Measurements from ENCODE around the gene PEX16. TPM values are rescaled to one million over a fixed set of nuclear protein-coding genes. Genes with fewer than 3 reads are reported as not detected.
A peak's percentile ranks its signal among the peaks of the same experiment; 100 is the strongest.

The PEX16 gene
- total and polyA plus RNA-seq, 2 of the 13 experiments (the other 11 are each of a cell fraction or from before 2014, with no cell fraction given), result 12.5 to 21.8 TPM

DNA sequence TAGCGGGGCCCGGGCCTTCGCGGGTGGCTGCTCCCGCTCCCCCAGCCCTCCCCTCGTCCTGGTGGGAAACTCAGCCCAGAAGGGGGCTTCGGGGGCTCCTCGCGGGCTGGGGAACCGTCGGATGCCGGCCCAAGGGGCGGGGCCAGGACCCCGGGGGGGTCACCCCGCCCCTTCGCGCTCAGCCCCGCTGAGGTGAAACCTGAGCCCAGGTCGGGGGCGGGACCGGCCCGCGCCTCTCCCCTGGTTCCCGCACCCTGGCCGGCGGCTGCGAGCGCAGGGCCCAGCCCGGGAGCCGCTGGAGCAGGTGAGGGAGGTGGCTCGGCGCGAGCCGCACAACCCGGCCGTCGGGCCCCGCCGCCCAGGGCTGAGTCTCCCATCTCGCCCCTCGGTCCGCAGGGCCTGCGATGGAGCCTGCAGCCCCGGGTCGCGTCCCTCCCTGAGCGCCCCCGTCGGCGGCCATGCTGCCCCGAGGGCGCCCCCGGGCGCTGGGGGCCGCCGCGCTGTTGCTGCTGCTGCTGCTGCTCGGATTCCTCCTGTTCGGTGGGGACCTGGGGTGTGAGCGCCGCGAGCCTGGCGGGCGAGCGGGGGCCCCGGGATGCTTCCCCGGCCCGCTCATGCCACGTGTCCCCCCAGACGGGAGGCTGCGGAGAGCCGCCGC lies 4.9 kb upstream of the PEX16 start, which contains the start of gene LARGE2 (continued):
- TF ChIP-seq, protein P1, sequence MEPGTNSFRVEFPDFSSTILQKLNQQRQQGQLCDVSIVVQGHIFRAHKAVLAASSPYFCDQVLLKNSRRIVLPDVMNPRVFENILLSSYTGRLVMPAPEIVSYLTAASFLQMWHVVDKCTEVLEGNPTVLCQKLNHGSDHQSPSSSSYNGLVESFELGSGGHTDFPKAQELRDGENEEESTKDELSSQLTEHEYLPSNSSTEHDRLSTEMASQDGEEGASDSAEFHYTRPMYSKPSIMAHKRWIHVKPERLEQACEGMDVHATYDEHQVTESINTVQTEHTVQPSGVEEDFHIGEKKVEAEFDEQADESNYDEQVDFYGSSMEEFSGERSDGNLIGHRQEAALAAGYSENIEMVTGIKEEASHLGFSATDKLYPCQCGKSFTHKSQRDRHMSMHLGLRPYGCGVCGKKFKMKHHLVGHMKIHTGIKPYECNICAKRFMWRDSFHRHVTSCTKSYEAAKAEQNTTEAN (CRISPR knock-in tag; conservative IDR thresholded peaks at IDR 0.05), result no peak
- TF ChIP-seq JUNB (CRISPR knock-in tag; IDR thresholded peaks at IDR 0.05; ENCODE audit: borderline replicate concordance) (no peak), DPF2 (CRISPR knock-in tag; IDR thresholded peaks at IDR 0.05; ENCODE audit: borderline replicate concordance, low read depth) (no peak), PAF1 (CRISPR knock-in tag; IDR thresholded peaks at IDR 0.05) (no peak), HES4 (CRISPR knock-in tag; IDR thresholded peaks at IDR 0.05; ENCODE audit: borderline replicate concordance) (no peak), SPEN (CRISPR knock-in tag; IDR thresholded peaks at IDR 0.05; ENCODE audit: low read depth) (no peak), MEF2D (CRISPR knock-in tag; IDR thresholded peaks at IDR 0.05) (no peak), NFE2 (CRISPR knock-in tag; IDR thresholded peaks at IDR 0.05) (no peak), ZNF850 (CRISPR knock-in tag; conservative IDR thresholded peaks at IDR 0.05) (no peak), MBD4 (IDR thresholded peaks at IDR 0.05; ENCODE audit: borderline replicate concordance, low read length) (no peak), TBX2 (CRISPR knock-in tag; IDR thresholded peaks at IDR 0.05; ENCODE audit: borderline replicate concordance) (0 out of 2 replicates have a peak, but pooled peaks have one; percentile 29), ZNF546 (CRISPR knock-in tag; conservative IDR thresholded peaks at IDR 0.05) (no peak), EZH2 (conservative IDR thresholded peaks at IDR 0.05; ENCODE audit: low read depth, low read length) (no peak)
- TF ChIP-seq, protein P2, sequence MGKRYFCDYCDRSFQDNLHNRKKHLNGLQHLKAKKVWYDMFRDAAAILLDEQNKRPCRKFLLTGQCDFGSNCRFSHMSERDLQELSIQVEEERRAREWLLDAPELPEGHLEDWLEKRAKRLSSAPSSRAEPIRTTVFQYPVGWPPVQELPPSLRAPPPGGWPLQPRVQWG (CRISPR knock-in tag; IDR thresholded peaks at IDR 0.05; ENCODE audit: borderline replicate concordance, low read depth), result no peak
- TF ChIP-seq, protein P3, sequence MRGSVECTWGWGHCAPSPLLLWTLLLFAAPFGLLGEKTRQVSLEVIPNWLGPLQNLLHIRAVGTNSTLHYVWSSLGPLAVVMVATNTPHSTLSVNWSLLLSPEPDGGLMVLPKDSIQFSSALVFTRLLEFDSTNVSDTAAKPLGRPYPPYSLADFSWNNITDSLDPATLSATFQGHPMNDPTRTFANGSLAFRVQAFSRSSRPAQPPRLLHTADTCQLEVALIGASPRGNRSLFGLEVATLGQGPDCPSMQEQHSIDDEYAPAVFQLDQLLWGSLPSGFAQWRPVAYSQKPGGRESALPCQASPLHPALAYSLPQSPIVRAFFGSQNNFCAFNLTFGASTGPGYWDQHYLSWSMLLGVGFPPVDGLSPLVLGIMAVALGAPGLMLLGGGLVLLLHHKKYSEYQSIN (CRISPR knock-in tag; IDR thresholded peaks at IDR 0.05; ENCODE audit: borderline replicate concordance), result no peak
- TF ChIP-seq, protein P4, sequence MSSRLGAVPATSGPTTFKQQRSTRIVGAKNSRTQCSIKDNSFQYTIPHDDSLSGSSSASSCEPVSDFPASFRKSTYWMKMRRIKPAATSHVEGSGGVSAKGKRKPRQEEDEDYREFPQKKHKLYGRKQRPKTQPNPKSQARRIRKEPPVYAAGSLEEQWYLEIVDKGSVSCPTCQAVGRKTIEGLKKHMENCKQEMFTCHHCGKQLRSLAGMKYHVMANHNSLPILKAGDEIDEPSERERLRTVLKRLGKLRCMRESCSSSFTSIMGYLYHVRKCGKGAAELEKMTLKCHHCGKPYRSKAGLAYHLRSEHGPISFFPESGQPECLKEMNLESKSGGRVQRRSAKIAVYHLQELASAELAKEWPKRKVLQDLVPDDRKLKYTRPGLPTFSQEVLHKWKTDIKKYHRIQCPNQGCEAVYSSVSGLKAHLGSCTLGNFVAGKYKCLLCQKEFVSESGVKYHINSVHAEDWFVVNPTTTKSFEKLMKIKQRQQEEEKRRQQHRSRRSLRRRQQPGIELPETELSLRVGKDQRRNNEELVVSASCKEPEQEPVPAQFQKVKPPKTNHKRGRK (CRISPR knock-in tag; IDR thresholded peaks at IDR 0.05), result no peak
- TF ChIP-seq, protein P5, sequence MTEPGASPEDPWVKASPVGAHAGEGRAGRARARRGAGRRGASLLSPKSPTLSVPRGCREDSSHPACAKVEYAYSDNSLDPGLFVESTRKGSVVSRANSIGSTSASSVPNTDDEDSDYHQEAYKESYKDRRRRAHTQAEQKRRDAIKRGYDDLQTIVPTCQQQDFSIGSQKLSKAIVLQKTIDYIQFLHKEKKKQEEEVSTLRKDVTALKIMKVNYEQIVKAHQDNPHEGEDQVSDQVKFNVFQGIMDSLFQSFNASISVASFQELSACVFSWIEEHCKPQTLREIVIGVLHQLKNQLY (CRISPR knock-in tag; IDR thresholded peaks at IDR 0.05), result no peak
- TF ChIP-seq, protein P6, sequence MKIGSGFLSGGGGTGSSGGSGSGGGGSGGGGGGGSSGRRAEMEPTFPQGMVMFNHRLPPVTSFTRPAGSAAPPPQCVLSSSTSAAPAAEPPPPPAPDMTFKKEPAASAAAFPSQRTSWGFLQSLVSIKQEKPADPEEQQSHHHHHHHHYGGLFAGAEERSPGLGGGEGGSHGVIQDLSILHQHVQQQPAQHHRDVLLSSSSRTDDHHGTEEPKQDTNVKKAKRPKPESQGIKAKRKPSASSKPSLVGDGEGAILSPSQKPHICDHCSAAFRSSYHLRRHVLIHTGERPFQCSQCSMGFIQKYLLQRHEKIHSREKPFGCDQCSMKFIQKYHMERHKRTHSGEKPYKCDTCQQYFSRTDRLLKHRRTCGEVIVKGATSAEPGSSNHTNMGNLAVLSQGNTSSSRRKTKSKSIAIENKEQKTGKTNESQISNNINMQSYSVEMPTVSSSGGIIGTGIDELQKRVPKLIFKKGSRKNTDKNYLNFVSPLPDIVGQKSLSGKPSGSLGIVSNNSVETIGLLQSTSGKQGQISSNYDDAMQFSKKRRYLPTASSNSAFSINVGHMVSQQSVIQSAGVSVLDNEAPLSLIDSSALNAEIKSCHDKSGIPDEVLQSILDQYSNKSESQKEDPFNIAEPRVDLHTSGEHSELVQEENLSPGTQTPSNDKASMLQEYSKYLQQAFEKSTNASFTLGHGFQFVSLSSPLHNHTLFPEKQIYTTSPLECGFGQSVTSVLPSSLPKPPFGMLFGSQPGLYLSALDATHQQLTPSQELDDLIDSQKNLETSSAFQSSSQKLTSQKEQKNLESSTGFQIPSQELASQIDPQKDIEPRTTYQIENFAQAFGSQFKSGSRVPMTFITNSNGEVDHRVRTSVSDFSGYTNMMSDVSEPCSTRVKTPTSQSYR (CRISPR knock-in tag; IDR thresholded peaks at IDR 0.05; ENCODE audit: borderline replicate concordance), result no peak; the same call in 1 of the 2 replicates
